Measurements from ENCODE around the gene CACNB4.
"Not testable (repeated sequence)": the region's sequence is repeated elsewhere in the genome, so short reads cannot be mapped to it uniquely, and the experiment has no call there.

The CACNB4 gene

DNA sequence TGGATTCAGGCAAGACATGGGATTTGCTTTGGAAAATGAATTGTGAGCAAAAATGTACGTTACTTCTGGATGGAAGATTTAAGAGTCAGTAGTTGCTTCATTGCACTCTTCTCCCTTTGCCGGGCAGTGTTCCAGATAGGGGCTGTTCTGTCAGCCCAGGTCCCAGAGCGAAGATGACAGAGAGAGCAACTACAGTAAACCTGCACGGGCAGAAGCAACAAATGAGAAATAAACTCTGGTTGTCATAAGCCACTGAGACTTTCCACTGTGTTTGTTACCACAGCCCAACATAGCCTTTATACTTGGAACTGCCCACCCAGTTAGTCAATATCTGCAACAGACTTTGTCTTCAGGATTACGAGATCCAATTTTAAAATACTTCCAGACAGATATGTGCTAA lies 83.3 kb downstream of the CACNB4 start:
- no peak for DNase-seq

- DNase-seq, result no peak
Measured at GRCh38 chr2:152012697-152013096, 86.1 kb downstream of the CACNB4 start.

DNA sequence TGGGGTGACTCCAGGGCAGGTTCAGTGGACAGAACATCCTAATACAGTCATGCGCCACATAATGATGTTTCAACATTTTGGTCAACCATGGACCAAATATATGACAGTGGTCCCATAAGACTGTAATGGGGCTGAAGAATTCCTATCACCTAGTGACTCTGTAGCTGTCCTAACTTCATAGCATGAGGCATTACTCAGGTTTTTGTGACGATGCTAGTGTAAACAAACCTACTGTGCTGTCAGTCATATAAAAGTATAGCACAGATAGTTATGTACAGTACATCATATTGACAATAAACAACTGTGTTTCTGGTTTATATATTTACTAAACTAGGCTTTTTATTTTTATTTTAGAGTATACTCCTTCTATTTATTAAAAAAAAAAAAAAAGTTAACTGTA lies 87.1 kb downstream of the CACNB4 start:
- DNase-seq, result no peak

DNA sequence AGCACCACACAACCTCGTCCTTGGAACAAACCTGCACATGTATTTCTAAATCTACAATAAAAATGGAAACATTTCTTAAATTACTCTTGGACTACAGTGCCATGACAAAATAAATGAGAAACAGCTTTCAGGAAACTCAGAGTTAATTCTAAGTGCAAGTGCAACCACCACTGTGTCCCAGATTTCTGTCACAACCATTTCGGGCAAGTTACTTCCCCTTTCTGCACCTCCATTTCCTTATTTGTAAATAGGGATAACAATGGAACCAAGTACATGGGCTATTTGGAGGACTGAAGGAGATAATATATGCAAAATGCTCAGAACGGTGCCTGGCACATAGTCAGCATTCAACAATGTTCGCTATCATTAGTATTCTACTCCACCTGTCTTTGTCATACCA lies 93.2 kb downstream of the CACNB4 start:
- DNase-seq, result no peak

- not testable (repeated sequence) for DNase-seq
Measured at GRCh38 chr2:152003283-152003682, 95.6 kb downstream of the CACNB4 start.

- peak; percentile 16 for DNase-seq
Measured at GRCh38 chr2:151999053-151999452, 99.8 kb downstream of the CACNB4 start.

DNA sequence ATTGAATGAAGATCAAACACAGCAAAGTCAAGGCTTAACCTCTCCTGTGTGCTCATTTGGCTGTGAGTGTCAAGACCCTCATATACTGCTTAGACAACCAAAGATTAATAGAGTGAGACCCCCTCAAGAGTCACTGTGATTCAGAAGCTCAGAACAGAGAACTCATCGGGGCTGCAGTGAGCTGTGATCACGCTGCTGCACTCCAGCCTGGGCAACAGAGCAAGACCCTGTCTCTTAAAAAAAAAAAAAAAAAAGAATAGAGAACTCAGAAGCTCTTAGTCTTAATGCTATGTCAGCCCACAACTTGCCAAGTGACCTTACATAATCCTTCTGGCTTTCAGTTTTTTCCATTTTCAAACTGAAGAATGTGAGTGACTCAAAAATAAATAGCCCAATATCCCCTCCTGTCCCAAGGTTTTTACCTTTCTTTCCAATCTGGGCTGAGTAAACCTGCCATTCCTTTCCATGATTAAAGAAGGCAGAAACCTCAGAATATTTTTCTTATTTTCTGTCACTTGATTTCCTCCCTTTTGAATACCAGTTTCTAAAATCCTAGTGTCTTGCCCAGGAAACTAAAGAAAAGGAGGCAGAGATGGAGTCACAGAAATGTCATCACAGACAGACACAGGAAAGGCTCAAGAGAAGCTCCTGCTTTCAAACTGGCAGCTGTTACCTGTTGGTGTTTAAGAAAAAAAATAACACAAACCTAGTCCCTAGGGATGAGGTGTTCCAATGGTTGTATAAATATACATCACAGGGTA lies 102.4 kb downstream of the CACNB4 start:
- no peak for DNase-seq

DNA sequence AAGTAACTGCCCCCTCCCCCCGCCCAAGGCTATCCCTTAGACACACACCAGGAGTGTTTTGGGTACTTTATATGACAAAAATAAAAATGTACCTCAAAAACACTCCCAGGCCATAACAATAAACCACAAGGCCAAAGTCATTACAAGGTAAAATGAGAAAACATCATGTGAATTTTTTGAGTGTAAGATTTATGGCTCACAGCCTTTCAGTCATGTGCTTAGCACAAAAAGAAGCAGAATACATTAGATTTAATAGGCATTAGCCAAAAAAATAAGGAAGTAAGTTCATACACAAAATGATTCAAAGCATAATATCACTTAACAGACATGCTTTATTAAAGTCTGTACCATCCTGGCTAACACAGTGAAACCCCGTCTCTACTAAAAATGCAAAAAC lies 103.7 kb downstream of the CACNB4 start:
- DNase-seq, result no peak

DNA sequence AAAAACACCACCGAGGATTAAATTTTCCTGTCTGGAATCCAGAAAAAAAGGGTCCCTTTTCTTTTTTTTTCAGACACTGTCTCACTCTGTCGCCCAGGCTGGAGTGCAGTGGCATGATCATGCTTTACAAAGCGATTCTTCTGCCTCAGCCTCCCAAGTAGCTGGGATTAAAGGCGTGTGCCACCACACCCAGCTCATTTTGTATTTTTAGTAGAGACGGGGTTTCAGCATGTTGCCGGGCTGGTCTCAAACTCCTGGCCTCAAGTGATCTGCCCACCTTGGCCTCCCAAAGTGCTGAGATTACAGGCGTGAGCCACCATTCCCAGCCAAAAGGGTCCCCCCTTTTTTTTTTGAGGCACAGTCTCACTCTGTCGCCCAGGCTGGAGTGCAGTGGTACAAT lies 104.7 kb downstream of the CACNB4 start:
- DNase-seq, result not testable (repeated sequence)

GRCh38 chr2:151991010-151991409 lies 107.8 kb downstream of the CACNB4 start:
- DNase-seq, result no peak

DNA sequence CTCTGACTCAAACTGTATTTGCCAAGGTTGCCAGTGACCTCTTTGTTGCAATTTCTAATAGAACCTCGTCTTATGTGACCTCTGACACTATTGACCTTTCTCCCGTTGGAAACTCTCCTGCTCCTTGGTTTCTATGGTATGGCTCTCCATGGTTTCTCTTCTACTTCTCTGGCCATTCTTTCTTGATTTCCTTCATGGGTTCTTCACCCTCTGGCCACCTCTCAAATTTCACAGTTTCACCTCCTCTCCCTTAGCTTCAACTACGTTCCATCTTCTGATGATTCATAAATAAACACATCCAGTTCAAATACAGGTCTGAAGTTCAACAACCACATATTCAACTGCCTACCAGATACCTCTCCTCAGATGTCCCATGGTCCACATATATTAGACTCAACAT lies 109.5 kb downstream of the CACNB4 start:
- no peak for DNase-seq

GRCh38 chr2:151987484-151987883 lies 111.4 kb downstream of the CACNB4 start:
- DNase-seq, result no peak

- no peak for DNase-seq
Measured at GRCh38 chr2:151984424-151985083, 114.3 kb downstream of the CACNB4 start.

DNA sequence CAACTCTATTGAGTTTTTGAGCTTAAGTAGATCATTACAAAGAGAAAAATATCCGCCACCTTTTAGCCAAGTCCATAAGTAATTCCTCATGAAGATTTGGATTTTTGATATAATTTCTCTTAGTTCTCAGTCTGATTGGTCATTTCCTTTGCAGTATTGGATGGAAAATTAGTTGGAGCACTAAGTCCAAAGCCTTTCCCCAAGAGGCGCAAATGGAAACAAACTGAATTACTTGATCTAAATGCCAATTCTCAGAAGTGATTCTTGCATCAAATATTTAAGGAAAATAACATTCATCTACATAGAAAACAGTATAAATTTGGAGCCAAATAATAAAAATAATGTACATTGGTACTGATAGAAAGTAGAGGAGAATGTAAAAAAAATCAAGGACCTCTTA lies 115.6 kb downstream of the CACNB4 start:
- DNase-seq, result no peak

- DNase-seq, result no peak
Measured at GRCh38 chr2:151981886-151982285, 117.0 kb downstream of the CACNB4 start.

DNA sequence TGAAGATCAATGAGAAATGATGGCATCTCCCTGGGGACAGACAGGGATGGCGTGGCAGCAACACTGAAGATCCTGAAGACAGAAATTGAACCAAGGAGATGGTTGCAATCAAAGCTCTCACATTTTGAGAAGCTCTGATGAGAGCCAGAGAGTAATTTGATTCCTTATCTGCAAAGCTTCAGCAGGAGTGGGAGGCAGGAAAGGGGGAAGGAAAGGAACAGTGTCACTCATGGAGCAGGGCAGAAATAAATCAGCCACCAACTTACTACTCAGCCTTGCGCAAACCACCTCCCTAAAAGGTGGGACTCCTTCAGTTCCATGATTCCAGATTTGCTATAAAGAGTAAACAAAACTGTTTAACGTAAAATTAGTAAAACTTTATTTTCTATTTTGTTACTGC lies 119.2 kb downstream of the CACNB4 start:
- DNase-seq, result no peak

DNA sequence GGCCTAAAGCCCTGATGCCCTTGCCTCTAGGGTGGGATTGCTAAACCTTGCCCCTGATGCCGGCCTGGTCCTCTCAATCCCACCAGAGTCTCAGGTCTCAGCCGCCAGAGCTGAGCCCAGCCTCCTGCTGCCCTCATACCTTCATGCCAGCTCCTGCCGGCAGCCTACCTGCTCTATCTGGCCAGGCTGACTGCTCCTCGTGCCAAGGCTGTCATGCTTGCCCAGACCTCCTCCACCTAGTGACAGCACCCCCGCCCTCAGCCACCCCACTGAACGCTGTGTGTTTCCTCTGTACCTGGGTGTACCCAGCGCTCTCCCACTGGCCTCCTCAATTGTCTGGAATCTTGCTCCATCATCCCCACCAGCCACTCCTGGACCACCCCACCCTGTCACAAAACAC lies 120.1 kb downstream of the CACNB4 start:
- no peak for DNase-seq

- DNase-seq, result no peak
Measured at GRCh38 chr2:151977631-151978030, 121.2 kb downstream of the CACNB4 start.

GRCh38 chr2:151976945-151977353 lies 121.9 kb downstream of the CACNB4 start:
- DNase-seq, result no peak

- no peak for DNase-seq
Measured at GRCh38 chr2:151975460-151976414, 123.1 kb downstream of the CACNB4 start.

- DNase-seq, result no peak
Measured at GRCh38 chr2:151974988-151975387, 123.9 kb downstream of the CACNB4 start.

DNA sequence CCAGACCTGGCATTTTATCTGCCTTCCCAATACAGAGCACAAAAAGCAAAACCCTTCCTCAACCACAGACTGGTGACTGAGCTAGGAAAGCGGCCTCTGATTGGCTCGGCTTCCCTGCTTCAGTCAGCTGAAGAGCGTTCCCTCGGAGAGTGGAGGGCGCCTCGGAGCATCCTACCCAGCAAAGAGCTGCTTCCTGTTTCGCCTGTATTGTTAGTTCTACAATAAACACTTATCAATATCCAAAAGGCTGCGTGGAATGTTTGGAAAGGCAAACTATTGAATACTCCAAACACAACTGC lies 125.0 kb downstream of the CACNB4 start:
- DNase-seq, result peak; percentile 22

GRCh38 chr2:151973013-151973900 lies 125.6 kb downstream of the CACNB4 start:
- no peak for DNase-seq
